ENCODE data around the gene ARHGEF26. TPM values are rescaled to one million over a fixed set of nuclear protein-coding genes. Genes with fewer than 3 reads are reported as not detected.

Gene ARHGEF26
- polyA plus RNA-seq, 1 donor (not counting 4 experiments of a cell fraction or from before 2014, with no cell fraction given), result 2.2 TPM

- dilution Hi-C loops (cut with MboI; ENCODE audit: extremely low pct_ligation_motif_present, low sequenced_read_pairs), result no loop called here
- H3K9me1 ChIP-seq (ENCODE audit: control insufficient read depth, extremely low read depth, insufficient read depth, low read length), result no peaks in the 10 kb centered on the region
- TF ChIP-seq EZH2 (IDR thresholded peaks at IDR 0.05; ENCODE audit: low read length), result no peak
- TF ChIP-seq CTCF (optimal IDR thresholded peaks at IDR 0.05 in 1 of 3, IDR thresholded peaks at IDR 0.05 in 1 of 3, conservative IDR thresholded peaks at IDR 0.05 in 1 of 3; ENCODE audit: extremely low read depth in 1 of 3, insufficient read depth in 2 of 3, low read length in 3 of 3), result no peak
- H3K9me3 ChIP-seq (ENCODE audit: control insufficient read depth, low read depth, low read length), result no peaks in the 10 kb centered on the region
- peak; percentile 67 for FAIRE-seq
- H3K4me3 ChIP-seq (ENCODE audit: control insufficient read depth in 2 of 3, extremely low read depth in 1 of 3, insufficient read depth in 2 of 3, low read depth in 1 of 3, low read length in 3 of 3), result peak overlapping the region in 1 of 3 experiments; percentile 38
- no peak overlapping the region for H3K9ac ChIP-seq (ENCODE audit: control insufficient read depth, extremely low read depth, insufficient read depth, low read length)
- peaks cover 3% of the 10 kb centered on the region for H3K79me2 ChIP-seq (ENCODE audit: control insufficient read depth, insufficient read depth, low read length)
- no peaks in the 10 kb centered on the region for H3K27me3 ChIP-seq (ENCODE audit: control insufficient read depth, extremely low read depth, insufficient read depth, low read length)
- H3K4me1 ChIP-seq (ENCODE audit: control insufficient read depth, extremely low read depth, insufficient read depth, low read length), result peaks cover 26% of the 10 kb centered on the region
- peak overlapping the region; percentile 32 for H3K27ac ChIP-seq (ENCODE audit: control insufficient read depth, insufficient read depth, low read length)
- H3K4me2 ChIP-seq (ENCODE audit: control insufficient read depth, extremely low read depth, insufficient read depth, low read depth, low read length), result peak overlapping the region; percentile 22
- peak overlapping the region; percentile 70 for H2AFZ ChIP-seq (ENCODE audit: control insufficient read depth, low read length)
- no peaks in the 10 kb centered on the region for H4K20me1 ChIP-seq (ENCODE audit: control insufficient read depth, extremely low read depth, insufficient read depth, low read length)
- DNase-seq (ENCODE audit: low read depth, low spot score), result no peak
- H3K36me3 ChIP-seq (ENCODE audit: control insufficient read depth in 2 of 2, extremely low read depth in 1 of 2, insufficient read depth in 2 of 2, low read length in 2 of 2), result no peaks in the 10 kb centered on the region
Measured at GRCh38 chr3:154135511-154136173, 14.5 kb downstream of the ARHGEF26 start.

GRCh38 chr3:154137036-154137435, 15.8 kb downstream of the ARHGEF26 start:
- no peak overlapping the region for H3K4me2 ChIP-seq (ENCODE audit: control insufficient read depth, extremely low read depth, insufficient read depth, low read depth, low read length)
- DNase-seq (ENCODE audit: low read depth, low spot score), result no peak
- H2AFZ ChIP-seq (ENCODE audit: control insufficient read depth, low read length), result no peak overlapping the region
- H3K9me1 ChIP-seq (ENCODE audit: control insufficient read depth, extremely low read depth, insufficient read depth, low read length), result no peaks in the 10 kb centered on the region
- H4K20me1 ChIP-seq (ENCODE audit: control insufficient read depth, extremely low read depth, insufficient read depth, low read length), result no peaks in the 10 kb centered on the region
- FAIRE-seq, result no peak
- H3K79me2 ChIP-seq (ENCODE audit: control insufficient read depth, insufficient read depth, low read length), result peaks cover 2% of the 10 kb centered on the region
- H3K36me3 ChIP-seq (ENCODE audit: control insufficient read depth in 2 of 2, extremely low read depth in 1 of 2, insufficient read depth in 2 of 2, low read length in 2 of 2), result no peaks in the 10 kb centered on the region
- H3K27ac ChIP-seq (ENCODE audit: control insufficient read depth, insufficient read depth, low read length), result no peak overlapping the region
- H3K9ac ChIP-seq (ENCODE audit: control insufficient read depth, extremely low read depth, insufficient read depth, low read length), result no peak overlapping the region
- no peak overlapping the region for H3K4me3 ChIP-seq (ENCODE audit: control insufficient read depth in 2 of 3, extremely low read depth in 1 of 3, insufficient read depth in 2 of 3, low read depth in 1 of 3, low read length in 3 of 3)
- TF ChIP-seq CTCF (optimal IDR thresholded peaks at IDR 0.05 in 1 of 3, IDR thresholded peaks at IDR 0.05 in 1 of 3, conservative IDR thresholded peaks at IDR 0.05 in 1 of 3; ENCODE audit: extremely low read depth in 1 of 3, insufficient read depth in 2 of 3, low read length in 3 of 3), result no peak
- TF ChIP-seq EZH2 (IDR thresholded peaks at IDR 0.05; ENCODE audit: low read length), result no peak
- peaks cover 21% of the 10 kb centered on the region for H3K4me1 ChIP-seq (ENCODE audit: control insufficient read depth, extremely low read depth, insufficient read depth, low read length)
- no peaks in the 10 kb centered on the region for H3K9me3 ChIP-seq (ENCODE audit: control insufficient read depth, low read depth, low read length)
- dilution Hi-C loops (cut with MboI; ENCODE audit: extremely low pct_ligation_motif_present, low sequenced_read_pairs), result no loop called here
- no peaks in the 10 kb centered on the region for H3K27me3 ChIP-seq (ENCODE audit: control insufficient read depth, extremely low read depth, insufficient read depth, low read length)

All from keratinocyte (primary cell).